ENCODE measurements around the gene MYMK.
A peak's percentile ranks its signal among the peaks of the same experiment; 100 is the strongest.

Gene MYMK

GRCh38 chr9:133483611-133484010 lies 41.1 kb downstream of the MYMK start:
- DNase-seq (ENCODE audit: low read depth) = no peak

GRCh38 chr9:133478851-133479711 lies 45.7 kb downstream of the MYMK start, which contains the start of gene SLC2A6:
Gene SLC2A6, minus strand, starts transcription at chr9:133479099. Its CDS starts 40 bp downstream, at chr9:133479059.
- peak; percentile 76 for DNase-seq (ENCODE audit: low read depth)

DNA sequence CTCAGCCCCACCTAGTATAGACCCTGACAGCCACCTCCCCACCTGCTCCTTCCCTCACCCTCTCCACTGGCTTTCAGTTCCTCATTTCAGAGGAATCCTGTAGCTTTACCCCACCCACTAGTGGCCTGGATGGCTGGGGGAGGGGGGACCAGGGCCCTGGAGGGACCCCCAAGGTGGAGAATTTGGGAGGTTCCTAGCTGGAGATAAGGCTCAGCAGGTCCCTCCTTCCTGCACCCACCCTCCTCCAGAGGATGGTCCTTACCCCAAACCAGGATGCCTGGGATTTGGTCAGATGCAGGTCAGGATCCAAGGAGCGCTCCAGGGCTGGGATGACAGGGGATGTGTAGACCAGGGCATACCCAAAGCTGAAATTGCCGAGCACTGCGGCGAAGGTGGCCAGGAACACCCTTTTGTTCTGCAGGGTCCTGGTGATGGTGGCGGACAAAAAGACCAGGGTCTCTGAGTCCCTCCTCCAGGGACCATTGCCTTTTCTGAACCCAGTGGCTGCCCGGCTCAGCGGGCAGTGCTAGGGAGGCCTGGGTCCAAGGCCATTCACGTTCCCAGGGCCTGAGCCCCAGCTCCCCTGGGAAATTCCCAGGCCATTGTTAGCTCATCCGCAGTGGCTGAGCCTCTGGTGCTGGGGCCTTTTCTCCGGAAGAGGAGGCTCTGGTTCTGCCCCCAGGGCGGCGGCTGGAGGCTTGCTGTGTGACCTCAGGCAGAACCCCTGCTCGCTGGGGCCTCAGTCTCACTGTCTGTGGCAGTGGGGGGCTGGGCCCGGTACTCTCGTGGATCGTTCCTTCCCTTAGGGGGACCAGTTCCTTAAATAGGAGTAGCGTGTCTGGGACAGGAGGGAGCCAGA lies 46.5 kb downstream of the MYMK start:
- no peak for DNase-seq (ENCODE audit: low read depth)

DNA sequence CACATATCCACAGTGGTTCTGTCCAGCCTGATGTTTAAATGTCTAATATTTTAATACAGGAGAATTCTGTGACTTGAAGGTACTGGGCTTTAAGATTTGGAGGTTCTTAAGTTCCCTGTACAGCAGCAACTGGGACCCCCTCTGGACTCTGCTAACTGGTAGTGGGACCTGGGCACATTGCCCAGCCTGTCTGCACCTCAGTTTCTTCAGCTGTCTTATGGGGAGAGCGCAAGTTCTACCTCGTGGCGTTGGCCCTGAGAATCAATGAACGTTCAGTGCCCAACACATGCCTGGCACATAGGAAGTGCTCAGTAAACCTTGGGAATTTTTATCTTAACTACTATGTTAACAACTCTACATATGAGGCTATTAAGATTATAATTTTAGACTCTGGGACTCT lies 47.3 kb downstream of the MYMK start:
- no peak for DNase-seq (ENCODE audit: low read depth)

DNA sequence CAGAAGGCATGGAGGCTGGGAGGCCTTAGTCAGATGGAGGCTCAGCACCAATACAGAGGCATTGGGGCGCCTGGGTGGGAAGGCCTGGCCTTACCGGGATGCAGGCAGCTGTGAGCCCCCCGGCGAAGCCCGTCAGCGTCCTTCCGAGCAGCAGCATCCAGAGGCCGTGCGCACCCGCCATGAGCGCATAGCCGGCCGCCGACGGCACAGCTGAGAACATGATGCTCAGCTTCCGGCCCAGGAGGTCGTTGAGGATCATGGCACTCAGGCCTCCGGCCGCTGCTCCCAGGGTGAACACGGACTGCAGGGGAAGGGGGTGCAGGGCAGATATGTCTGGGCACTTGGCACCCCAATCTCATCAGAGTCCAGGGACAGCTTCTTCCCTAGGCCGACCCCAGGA lies 47.8 kb downstream of the MYMK start:
- DNase-seq (ENCODE audit: low read depth) = no peak

- DNase-seq (ENCODE audit: low read depth) = no peak
Measured at GRCh38 chr9:133476036-133476931, 48.5 kb downstream of the MYMK start.

- DNase-seq (ENCODE audit: low read depth) = no peak
Measured at GRCh38 chr9:133475292-133476012, 49.3 kb downstream of the MYMK start.

- DNase-seq (ENCODE audit: low read depth) = no peak
Measured at GRCh38 chr9:133474853-133475252, 49.9 kb downstream of the MYMK start.

DNA sequence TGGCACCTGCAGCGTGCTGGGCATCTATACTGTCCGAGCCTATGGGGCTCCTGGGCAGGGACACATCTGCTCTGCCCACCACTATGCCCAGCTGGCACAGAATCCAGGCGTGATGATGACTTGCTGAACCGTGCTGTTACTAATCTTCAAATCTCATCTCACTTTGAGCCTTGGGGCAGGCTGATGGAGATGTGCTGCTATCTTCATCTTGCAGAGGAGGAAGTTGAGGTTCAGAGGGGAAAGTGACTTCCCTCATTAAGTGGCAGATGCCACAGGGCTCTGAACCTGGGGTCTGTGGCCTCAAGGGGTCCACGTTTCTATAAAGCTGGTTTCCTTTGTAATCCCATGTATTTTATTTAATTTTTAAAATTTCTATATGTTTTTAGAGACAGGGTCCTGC lies 50.5 kb downstream of the MYMK start:
- no peak for DNase-seq (ENCODE audit: low read depth)

- DNase-seq (ENCODE audit: low read depth) = no peak
Measured at GRCh38 chr9:133473743-133474142, 51.0 kb downstream of the MYMK start.

DNA sequence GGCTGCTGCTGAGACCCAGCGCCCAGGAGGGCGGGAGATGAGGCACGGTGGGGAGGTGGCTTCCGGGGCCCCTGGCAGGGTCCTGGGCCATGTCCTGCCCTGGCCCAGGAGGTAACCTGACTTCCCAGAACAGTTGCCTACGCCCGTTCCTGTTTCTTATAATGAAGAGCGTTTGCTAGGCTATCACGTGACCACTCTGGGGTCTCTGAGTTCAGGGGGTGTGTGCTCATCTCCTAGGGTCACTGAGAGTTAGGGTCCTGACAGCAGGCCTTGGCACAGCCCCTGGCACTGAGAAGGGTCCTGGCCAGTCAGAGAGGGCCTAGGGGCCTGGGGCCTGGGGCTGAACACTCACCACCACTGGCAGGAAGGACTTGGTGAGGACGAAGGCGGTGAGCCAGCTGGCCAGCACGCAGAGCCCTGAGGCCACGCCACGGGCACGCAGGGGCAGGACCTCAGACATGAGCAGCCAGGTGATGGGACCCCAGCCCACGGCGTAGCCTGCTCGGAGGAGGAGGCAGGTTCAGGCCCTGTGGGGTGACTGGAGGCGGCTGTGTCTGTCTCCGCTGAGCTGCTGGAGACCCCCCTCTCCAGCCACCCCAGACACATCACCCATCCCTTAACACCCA lies 51.9 kb downstream of the MYMK start:
- DNase-seq (ENCODE audit: low read depth) = no peak

DNA sequence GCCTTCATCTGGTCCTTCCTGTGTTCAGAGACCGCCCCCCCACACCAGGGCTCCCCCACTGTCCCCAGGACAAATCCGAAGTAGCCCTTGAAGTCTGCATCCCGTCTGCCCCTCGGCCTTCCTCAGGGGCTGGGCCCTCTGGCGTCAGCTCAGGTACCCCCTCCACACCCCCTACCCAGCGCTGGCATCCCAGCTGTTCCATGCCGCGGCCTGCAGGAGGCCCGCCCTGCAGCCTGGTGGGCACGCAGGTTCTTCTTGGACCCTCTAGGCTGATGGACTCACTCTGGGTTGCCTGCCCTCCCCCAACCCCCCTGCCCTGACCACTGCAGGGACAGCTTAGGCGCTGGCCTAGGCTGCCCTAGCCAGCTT lies 52.5 kb downstream of the MYMK start:
- DNase-seq (ENCODE audit: low read depth) = no peak

DNA sequence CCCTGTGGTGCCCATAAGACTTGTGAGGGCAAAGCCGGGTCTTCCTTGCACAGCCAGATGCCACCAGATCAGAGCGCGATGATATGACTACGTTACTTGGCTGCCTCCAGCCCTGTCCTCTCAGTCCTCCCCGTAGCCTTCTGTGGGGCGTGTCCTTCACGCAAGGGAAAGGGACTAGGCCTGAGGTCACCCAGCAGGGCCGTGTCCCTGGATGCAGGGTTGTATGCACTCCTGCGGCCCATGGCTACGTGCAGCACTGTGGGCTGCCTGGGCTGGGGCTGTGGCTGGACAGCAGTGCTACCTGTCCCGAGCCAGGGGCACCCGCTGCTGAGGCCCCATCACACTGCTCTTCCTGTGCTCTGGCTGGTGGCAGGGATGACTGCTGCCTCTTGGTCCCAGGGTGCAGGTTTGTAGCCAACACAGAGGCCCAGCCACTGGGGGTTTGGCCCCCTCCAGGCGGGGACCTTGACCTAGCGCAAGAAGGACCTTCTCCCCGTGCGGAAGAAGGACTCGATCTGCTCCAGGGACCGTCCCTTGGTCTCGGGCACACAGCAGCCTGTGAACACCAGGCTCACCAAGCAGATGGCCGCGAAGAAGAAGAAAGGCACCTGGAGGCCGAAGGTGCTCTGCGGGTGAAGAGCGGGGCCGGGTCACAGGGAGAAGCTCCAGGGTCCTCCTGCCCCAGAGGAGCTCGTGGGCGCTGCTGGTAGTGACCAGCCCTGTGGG lies 53.0 kb downstream of the MYMK start:
- no peak for DNase-seq (ENCODE audit: low read depth)

GRCh38 chr9:133470988-133471387 lies 53.8 kb downstream of the MYMK start:
- no peak for DNase-seq (ENCODE audit: low read depth)

DNA sequence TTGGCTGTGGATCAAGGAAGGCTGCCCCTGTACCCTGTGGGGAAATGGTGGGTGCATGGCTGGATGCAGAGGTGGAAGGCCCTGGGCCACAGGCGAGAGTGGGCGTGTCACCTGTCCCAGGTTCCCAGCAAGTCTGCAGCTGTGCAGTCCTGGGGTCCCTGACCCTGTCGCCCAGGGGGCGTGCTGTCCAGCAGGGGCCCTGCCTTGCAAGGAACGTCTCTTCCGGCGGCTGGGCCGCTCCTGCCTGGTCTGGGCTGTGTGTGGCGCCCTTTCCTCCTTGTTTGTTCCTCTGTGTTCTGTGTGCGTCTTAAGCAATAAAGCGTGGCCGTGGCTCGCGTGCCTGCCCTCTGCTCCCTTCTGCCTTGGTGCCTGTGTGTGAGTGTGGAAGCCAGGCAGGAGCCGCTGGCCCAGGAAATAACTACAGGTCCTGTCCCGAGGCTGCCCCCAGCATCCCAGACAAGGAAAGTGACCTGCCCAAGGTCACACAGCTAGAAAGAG lies 54.3 kb downstream of the MYMK start:
- no peak for DNase-seq (ENCODE audit: low read depth)

DNA sequence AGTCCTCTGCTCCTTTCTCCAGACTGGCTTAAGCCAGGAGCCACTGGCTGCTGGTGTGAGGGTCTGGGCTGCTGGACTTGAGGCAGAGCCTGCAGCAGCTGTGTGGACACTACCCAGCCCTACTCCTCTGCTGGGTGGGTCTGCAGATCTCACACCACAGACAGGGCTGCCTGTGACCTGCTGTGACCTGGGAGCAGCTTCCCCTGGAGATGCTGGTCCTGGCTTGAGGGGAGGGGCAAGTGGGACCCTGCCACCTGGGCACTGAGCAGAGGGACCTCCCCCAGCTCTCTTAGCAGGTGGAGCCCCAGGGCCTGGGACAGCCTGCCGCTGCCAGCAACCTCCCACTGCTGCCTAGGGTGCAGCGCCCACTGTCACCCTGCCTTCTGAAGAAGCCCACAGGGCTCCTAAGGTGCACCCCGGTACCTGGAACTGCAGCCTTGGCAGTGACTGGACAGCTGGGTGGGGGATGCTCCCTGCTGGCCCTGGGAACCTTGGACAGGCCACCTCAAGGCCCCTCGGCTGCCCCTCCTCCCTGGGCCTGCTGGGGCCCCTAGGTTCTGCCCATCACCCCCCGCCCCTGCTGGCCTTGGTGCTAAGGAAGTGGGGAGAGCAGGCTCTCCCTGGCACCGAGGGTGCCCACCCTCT lies 55.9 kb downstream of the MYMK start:
- no peak for DNase-seq (ENCODE audit: low read depth)

DNA sequence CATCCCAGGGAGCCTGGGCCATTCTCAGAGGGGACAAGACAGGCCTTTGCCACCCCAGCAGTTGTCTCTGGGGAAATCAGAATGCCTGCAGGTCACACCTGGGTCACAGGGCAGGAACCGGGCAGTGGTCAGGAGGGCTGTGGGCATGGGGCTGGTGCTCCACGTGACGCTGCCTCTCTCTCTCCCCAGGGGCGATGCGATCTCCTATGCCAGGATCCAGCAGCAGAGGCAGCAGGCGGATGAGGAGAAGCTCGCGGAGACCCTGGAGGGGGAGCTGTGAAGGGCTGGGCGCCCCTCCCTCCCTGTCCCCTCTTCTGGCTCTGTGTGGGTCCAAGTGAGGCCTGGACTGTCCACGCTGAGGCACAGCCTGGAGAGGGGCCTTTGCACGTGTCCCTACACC lies 56.4 kb downstream of the MYMK start:
- no peak for DNase-seq (ENCODE audit: low read depth)

DNA sequence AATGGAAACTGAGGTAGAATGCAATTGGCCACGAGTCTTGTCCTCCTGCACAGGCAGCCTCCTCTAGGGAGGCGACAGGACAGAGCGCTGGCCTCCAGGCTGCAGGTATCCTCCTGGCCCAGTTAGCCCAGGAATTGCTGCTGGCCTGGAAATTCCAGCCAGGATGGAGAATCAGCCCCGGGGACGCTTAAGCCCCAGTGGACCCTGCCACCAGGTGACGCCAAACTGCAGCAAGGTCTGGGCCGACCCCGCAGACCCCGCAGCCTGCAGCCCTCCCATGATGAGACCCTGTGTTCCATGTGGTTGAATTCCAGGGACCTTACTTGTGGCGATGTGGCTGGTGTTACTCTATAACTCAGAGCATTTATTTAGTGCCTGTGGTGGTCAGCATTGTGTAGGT lies 57.7 kb downstream of the MYMK start:
- DNase-seq (ENCODE audit: low read depth) = no peak

DNA sequence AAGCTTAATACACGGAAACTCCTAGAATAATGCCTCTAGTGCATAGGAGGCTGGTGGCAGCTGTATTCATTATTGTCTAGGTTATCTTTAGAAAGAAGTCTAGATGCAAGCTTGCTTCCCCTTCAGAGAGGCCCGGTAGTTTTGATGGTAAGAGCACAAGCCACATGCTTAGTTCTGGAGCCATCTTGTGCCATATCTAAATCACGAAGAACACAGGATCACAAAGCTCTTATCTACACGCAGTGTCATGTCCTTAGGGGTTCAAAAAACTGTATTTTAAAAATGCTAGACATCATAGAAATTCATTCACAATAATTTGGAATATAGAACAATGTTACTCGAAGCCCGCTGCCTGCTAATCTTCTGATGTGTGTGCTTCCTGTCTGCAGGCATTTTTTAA lies 58.8 kb downstream of the MYMK start:
- no peak for DNase-seq (ENCODE audit: low read depth)

GRCh38 chr9:133464638-133465037 lies 60.1 kb downstream of the MYMK start:
- no peak for DNase-seq (ENCODE audit: low read depth)

Data from stimulated activated CD8-positive, alpha-beta memory T cell treated with anti-CD3 and anti-CD28 coated beads, Interleukin-12 subunit alpha, Interleukin-12 subunit beta, amount 100 ng/mL, for 4 hours (primary cell).